Measurements from ENCODE around the gene TMEM62.
"Not testable (repeated sequence)": the region's sequence is repeated elsewhere in the genome, so short reads cannot be mapped to it uniquely, and the experiment has no call there.

TMEM62 gene

DNA sequence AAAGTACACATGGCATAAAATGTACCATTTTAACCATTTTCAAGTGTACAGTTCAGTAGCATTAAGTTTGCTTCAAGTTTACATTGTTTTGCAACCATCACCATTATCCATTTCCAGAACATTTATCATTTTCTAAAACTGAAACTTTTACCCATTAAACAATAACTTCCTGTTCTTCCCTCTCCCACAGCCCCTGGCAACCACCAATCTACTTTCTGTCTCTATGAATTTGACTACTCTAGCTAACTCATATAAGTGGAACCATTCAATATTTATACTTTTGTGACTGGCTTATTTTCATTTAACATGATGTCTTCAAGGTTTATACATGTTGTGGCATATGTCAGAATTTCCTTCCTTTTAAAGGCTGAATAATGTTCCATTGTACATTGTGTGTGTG, 19.9 kb downstream of the TMEM62 start:
- TF ChIP-seq CTCF (IDR thresholded peaks at IDR 0.05; ENCODE audit: low read depth, low read length): no peak
- DNase-seq: no peak

DNA sequence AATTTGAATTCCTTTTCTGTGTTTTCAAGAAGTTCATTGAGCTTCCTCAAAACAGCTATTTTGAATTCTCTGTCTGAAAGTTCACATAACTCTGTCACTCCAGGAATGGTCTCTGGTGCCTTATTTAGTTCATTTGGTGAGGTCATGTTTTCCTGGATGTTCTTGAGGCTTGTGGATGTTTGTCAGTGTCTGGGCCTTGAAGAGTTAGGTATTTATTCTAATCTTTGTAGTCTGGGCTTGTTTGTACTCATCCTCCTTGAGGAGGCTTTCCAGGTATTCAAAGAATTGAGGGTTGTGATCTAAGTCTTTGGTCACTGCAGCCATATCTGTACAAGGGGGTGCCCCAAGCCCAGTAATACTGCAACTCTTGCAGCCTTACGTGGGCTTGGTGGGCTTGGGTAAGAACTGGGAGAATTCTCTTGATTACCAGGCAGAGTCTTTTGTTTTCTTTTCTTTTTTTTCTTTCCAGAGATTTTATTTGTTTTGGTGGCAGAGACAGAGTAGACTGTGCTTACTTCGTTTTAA, 32.5 kb downstream of the TMEM62 start:
- Histone ChIP-seq H3K9me3 (no peaks in the 10 kb centered on the region), H3K4me1 (no peaks in the 10 kb centered on the region), H3K36me3 (peaks cover 3% of the 10 kb centered on the region; the same call in 1 of the 2 replicates), H3K27me3 (no peaks in the 10 kb centered on the region), H3K4me3 (ENCODE audit: low read depth, low read length) (no peak overlapping the region)
- TF ChIP-seq CTCF (IDR thresholded peaks at IDR 0.05; ENCODE audit: low read depth, low read length): no peak
- no peak for DNase-seq

More for the DNA sequence above, 19.9 kb downstream of the TMEM62 start:
- H3K27me3 ChIP-seq: no peaks in the 10 kb centered on the region
- H3K4me3 ChIP-seq (ENCODE audit: low read depth, low read length): no peak overlapping the region
- H3K36me3 ChIP-seq: peaks cover 7% of the 10 kb centered on the region; the same call in 1 of the 2 replicates
- no peaks in the 10 kb centered on the region for H3K4me1 ChIP-seq
- H3K9me3 ChIP-seq: no peaks in the 10 kb centered on the region

DNA sequence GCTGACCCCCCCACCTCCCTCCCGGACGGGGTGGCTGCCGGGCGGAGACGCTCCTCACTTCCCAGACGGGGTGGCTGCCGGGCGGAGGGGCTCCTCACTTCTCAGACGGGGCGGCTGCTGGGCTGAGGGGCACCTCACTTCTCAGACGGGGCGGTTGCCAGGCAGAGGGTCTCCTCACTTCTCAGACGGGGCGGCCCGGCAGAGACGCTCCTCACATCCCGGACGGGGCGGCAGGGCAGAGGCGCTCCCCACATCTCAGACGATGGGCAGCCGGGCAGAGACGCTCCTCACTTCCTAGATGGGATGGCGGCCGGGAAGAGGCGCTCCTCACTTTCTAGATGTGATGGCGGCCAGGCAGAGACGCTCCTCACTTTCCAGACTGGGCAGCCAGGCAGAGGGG, 33.9 kb downstream of the TMEM62 start:
- not testable (repeated sequence) for H3K4me1 ChIP-seq; DNase-seq; H3K27me3 ChIP-seq; H3K9me3 ChIP-seq; H3K36me3 ChIP-seq; H3K4me3 ChIP-seq (ENCODE audit: low read depth, low read length)

DNA sequence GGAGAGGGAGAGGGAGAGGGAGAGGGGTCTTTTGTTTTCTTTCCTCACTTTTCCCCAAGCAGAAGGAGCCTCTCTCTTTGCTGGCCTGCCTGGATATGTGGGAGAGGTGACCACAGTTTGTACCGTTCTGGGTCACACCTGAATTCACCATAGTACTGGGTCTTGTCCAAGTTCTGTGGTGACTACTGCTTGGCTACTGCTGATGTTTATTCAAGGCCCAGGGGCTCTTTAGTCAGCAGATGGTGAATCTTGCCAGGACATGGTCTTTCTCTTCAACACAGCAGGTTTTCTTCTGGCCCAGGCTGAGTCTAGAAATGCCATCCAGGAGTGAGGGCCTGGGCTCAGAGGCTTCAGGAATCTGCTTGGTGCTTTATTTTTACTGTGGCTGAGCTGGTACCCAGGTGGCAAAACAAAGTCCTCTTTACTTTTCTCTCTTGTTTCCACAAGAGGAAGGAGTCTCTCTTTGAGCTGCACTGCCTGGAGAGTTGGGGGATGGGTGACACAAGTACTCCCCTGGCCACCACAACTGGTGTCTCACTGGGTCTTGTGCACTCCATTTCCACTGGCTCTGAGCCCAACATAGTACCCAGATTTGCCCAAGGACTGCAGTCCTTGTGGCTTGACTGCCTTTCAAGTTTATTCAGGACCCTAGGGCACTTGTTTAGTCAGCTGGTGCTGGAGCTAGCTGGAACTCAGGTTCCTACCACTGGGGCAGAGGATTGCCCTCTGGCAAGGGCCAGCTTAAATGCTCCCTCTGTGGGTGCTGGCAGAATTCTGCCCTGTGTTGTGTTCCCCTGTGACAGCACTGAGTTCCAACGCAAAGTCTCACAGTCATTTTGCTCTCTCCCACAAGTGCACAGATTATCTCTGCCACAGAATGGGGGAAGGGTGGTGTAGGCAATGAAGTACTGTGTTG, 35.1 kb downstream of the TMEM62 start:
- Histone ChIP-seq H3K27me3 (no peaks in the 10 kb centered on the region), H3K36me3 (no peaks in the 10 kb centered on the region; the same call in 1 of the 2 replicates), H3K4me3 (ENCODE audit: low read depth, low read length) (no peak overlapping the region), H3K4me1 (no peaks in the 10 kb centered on the region), H3K9me3 (no peaks in the 10 kb centered on the region)
- TF ChIP-seq CTCF (IDR thresholded peaks at IDR 0.05; ENCODE audit: low read depth, low read length): no peak
- DNase-seq: no peak

DNA sequence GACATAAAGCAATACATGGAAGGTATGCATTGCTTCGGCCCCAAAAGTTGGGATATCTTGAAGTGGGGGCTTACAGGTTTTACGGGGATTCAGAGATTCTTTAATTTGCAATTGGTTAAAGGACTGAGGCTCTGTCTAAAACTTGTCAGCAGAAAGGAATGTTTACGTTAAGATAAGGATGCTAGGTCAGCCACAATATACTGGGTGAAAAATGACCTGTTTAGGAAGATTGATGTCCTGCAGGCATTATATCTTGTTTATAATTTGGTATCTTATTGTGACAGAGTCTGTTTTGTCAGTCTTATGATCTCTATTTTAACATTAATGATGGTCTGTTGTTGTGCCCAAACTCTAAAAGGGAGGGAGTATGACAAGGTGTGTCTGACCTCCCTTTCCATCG, 36.5 kb downstream of the TMEM62 start:
- no peak for DNase-seq
- no peaks in the 10 kb centered on the region for H3K4me1 ChIP-seq
- H3K9me3 ChIP-seq: no peaks in the 10 kb centered on the region
- no peak overlapping the region for H3K4me3 ChIP-seq (ENCODE audit: low read depth, low read length)
- H3K27me3 ChIP-seq: no peaks in the 10 kb centered on the region
- no peak for TF ChIP-seq CTCF (IDR thresholded peaks at IDR 0.05; ENCODE audit: low read depth, low read length)
- H3K36me3 ChIP-seq: no peaks in the 10 kb centered on the region; the same call in 1 of the 2 replicates

DNA sequence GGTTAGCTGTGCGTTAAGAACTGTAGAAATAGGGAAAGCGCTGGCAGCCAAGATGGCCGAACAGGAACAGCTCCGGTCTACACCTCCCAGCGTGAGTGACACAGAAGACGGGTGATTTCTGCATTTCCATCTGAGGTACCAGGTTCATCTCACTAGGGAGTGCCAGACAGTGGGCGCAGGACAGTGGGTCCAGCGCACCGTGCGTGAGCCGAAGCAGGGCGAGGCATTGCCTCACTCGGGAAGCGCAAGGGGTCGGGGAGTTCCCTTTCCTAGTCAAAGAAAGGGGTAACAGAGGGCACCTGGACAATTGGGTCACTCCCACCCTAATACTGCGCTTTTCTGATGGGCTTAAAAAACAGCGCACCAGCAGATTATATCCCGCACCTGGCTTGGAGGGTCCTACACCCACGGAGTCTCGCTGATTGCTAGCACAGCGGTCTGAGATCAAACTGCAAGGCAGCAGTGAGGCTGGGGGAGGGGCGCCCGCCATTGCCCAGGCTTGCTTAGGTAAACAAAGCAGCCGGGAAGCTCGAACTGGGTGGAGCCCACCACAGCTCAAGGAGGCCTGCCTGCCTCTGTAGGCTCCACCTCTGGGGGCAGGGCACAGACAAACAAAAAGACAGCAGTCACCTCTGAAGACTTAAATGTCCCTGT, 42.4 kb downstream of the TMEM62 start:
- not testable (repeated sequence) for H3K4me1 ChIP-seq; H3K27me3 ChIP-seq; H3K9me3 ChIP-seq; DNase-seq; H3K36me3 ChIP-seq; H3K4me3 ChIP-seq (ENCODE audit: low read depth, low read length)

DNA sequence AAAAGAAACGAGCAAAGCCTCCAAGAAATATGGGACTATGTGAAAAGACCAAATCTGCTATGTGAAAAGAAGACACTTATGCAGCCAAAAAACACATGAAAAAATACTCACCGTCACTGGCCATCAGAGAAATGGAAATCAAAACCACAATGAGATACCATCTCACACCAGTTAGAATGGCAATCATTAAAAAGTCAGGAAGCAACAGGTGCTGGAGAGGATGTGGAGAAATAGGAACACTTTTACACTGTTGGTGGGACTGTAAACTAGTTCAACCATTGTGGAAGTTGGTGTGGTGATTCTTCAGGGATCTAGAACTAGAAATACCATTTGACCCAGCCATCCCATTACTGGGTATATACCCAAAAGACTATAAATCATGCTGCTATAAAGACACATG, 43.8 kb downstream of the TMEM62 start:
- not testable (repeated sequence) for H3K9me3 ChIP-seq; H3K4me3 ChIP-seq (ENCODE audit: low read depth, low read length); H3K4me1 ChIP-seq; H3K36me3 ChIP-seq; H3K27me3 ChIP-seq; DNase-seq
